HG02642 (cell line): Measurements from ENCODE around the gene XKR3.
"Not testable (repeated sequence)": the region's sequence is repeated elsewhere in the genome, so short reads cannot be mapped to it uniquely, and the experiment has no call there.

ENCODE experiments used
- ATAC-seq: cut with Tn5 transposase; IDR thresholded peaks from one replicate; pipeline ENCODE4 v1.9.1; 2021; ENCODE audit warnings: mild to moderate bottlenecking; ENCODE audit not compliant: unreplicated experiment, poor library complexity

XKR3 gene

DNA sequence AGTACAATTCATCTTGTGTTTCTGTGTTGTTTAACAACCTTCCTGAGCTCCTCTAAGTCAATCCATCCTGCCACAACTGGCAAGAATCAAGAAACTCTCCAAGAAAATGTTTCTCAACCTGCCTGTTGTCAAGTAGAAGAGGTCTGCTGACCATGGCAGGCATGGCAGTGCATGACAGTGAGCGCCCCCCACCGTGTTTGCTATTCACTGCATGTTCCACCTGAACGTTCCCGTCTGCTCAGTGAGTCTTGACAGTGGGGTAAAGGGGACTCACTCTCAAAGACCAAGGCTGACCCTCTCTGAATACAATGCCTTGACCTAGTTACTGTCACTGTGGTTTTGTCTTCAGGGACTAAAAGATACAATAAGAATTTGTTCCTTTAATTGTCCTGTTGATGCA, 75.9 kb downstream of the XKR3 start:
- not testable (repeated sequence) for ATAC-seq

DNA sequence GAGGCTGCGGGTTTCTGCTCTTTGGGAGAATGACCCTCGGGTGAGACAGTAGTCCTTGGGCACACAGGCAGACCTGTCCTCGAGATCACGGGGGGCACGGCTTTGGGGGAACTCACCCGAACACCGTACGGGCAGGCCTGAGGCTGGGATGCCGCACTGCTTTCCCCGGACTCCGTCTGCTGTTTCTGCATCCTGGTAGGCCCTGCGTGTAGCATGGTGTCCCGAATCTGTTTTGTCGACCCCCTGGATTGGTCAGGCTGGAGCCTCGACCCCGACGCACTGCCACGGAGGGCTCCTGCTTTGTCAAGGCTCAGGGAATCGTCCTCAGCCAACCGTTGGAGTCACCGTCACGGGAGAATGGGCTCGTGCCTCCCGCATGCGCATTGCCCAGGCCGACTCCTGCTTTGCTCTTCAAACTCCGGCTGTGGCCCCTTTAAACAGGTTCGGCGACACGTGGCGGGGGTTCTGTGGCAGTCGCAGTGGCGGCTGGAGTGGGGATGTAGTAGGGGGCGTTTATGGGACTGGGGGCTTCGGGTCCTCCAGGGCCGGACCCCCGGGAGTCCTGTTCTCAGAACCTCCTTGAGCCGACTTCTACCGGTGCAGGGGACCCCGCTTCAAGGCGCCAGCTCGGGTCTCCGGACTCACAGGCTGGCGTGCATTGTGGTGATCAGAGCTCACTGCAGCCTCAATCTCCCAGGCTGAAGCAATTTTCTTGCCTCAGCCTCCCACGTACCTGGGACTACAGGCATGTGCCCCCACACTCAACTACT, 76.9 kb downstream of the XKR3 start:
- not testable (repeated sequence) for ATAC-seq

DNA sequence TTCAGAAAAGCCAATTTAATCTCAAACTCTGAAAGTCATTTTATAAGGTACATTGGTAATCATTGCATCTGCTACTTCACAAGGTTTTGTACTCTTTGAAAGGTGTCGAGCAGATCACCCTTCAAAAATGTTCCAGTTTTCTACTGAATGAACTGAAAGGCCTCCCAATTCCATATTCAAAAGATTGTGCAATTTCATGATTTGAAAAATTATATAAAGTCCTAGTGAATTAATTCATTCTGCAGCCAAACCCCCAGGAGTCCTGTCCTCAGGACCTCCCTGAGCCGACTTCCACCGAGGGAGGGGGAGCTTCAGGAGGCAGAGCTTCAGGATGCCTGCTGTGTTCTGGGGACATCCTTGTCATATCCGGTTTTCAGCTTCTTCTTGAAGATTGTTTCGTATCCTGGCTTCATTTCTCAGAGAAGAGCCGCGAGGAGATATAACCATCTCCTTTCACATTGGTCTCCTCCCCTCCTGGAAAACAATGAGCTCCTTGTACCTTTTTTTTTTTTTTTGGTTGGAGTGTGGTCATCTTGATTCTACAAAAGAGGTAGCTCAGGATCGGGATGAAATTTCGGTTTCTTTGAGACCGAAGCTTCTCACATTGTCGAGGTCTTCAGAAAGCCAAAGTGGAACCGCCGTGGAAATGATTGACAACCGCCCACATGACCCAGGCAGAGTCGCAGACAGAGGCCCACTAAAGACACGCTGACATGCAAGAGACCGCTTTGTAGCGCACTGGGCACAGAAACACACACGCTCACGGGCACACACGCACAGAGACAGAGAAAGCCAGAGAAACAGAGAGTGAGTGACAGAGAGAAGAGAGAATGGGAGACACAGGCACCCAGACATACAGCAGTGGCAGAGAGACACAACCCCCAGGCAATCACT, 77.7 kb downstream of the XKR3 start:
- not testable (repeated sequence) for ATAC-seq

GRCh38 chr22:16734271-16734670, 90.9 kb downstream of the XKR3 start:
- not testable (repeated sequence) for ATAC-seq
